Hepatocyte (in vitro differentiated cells): ENCODE measurements around the gene FRMD7. TPM values are rescaled to one million over a fixed set of nuclear protein-coding genes. Genes with fewer than 3 reads are reported as not detected.
A peak's percentile ranks its signal among the peaks of the same experiment; 100 is the strongest.

Experiments
- DNase-seq: peaks from one replicate; pipeline ENCODE4 v3.0.0-alpha.2; 2016; ENCODE audit warnings: low spot score
- H2AFZ ChIP-seq: fragments of 200-600 bp; sonication (generic); 2 replicates; pipeline ENCODE4 v1.6.0; 2016; ENCODE audit warnings: antibody characterized with exemption, mild to moderate bottlenecking
- H3K27ac ChIP-seq: fragments of 200-600 bp; sonication (generic); 2 replicates; pipeline ENCODE4 v1.5.1; 2016; ENCODE audit warnings: mild to moderate bottlenecking
- H3K27me3 ChIP-seq: fragments of 200-600 bp; sonication (generic); 2 replicates; pipeline ENCODE4 v1.6.1; 2016
- H3K36me3 ChIP-seq: fragments of 200-600 bp; sonication (generic); replicated peaks from 2 replicates; pipeline ENCODE4 v1.5.1; 2016; ENCODE audit warnings: low read depth; ENCODE audit not compliant: insufficient read depth
- H3K4me1 ChIP-seq: fragments of 200-600 bp; sonication (generic); 2 replicates; pipeline ENCODE4 v1.5.1; 2016; ENCODE audit warnings: mild to moderate bottlenecking, moderate library complexity; ENCODE audit not compliant: insufficient read depth
- H3K4me2 ChIP-seq: fragments of 200-600 bp; sonication (generic); 2 replicates; pipeline ENCODE4 v1.6.0; 2016
- H3K4me3 ChIP-seq: fragments of 200-600 bp; sonication (generic); 2 replicates; pipeline ENCODE4 v1.5.1; 2016; ENCODE audit warnings: mild to moderate bottlenecking
- H3K79me2 ChIP-seq: fragments of 200-600 bp; sonication (generic); 2 replicates; pipeline ENCODE4 v1.6.0; 2017; ENCODE audit warnings: mild to moderate bottlenecking
- H3K9me2 ChIP-seq: fragments of 200-600 bp; sonication (generic); replicated peaks from 2 replicates; pipeline ENCODE4 v1.6.0; 2017; ENCODE audit warnings: mild to moderate bottlenecking; ENCODE audit not compliant: insufficient read depth
- H3K9me3 ChIP-seq: fragments of 200-600 bp; sonication (generic); 2 replicates; pipeline ENCODE4 v1.5.1; 2016; ENCODE audit warnings: low read depth, mild to moderate bottlenecking
- H4K20me1 ChIP-seq: fragments of 200-600 bp; sonication (generic); 2 replicates; pipeline ENCODE4 v1.6.0; 2016; ENCODE audit warnings: mild to moderate bottlenecking; ENCODE audit not compliant: insufficient read depth, poor library complexity, severe bottlenecking
- CTCF ChIP-seq: fragments of 200-600 bp; sonication (generic); IDR thresholded peaks from 2 replicates; pipeline ENCODE4 v1.5.1; 2016; ENCODE audit warnings: antibody characterized with exemption, mild to moderate bottlenecking; ENCODE audit not compliant: poor library complexity
- EZH2 ChIP-seq: fragments of 200-600 bp; sonication (generic); IDR thresholded peaks from 2 replicates; pipeline ENCODE4 v1.6.1; 2016; ENCODE audit warnings: antibody characterized with exemption, mild to moderate bottlenecking, borderline replicate concordance
- EZH2phosphoT487 ChIP-seq: fragments of 200-600 bp; sonication (generic); IDR thresholded peaks from one replicate; pipeline ENCODE4 v1.6.1; 2018; ENCODE audit warnings: antibody characterized with exemption, mild to moderate bottlenecking, low read depth, moderate library complexity; ENCODE audit not compliant: unreplicated experiment, severe bottlenecking
- WGBS: methylation state at CpG from one replicate; pipeline ENCODE4 v1.1.6; 2016; ENCODE audit warnings: low lambda C conversion rate; ENCODE audit errors: missing lambda C conversion rate; 5-methylcytosine and 5-hydroxymethylcytosine counted together
- polyA plus RNA-seq: library from polyadenylated mRNA; unstranded; fragments of >200 nt; fragmentation: Nextera tagmentation; extraction: Ambion mirVana; gene quantifications from 2 replicates; pipeline ENCODE4 v1.2.1, GENCODE V29; 2016
- total RNA-seq: library from RNA; depleted of rRNA; stranded (reverse); fragments of >200 nt; gene quantifications from 2 replicates; pipeline ENCODE4 v1.2.3, GENCODE V29; 2014

Gene FRMD7
- total and polyA plus RNA-seq, 2 experiments from 2014 or later: not detected

GRCh38 chrX:132041015-132041414 is 86.8 kb downstream of the FRMD7 start:
- H2AFZ ChIP-seq: no peak overlapping the region
- TF ChIP-seq EZH2 (no peak), CTCF (no peak), EZH2phosphoT487 (no peak)
- WGBS: 62% methylated on average over 4 of the region's 4 CpGs
- H3K9me3 ChIP-seq: no peaks in the 10 kb centered on the region
- H3K79me2 ChIP-seq: peaks cover 17% of the 10 kb centered on the region
- no peaks in the 10 kb centered on the region for H3K9me2 ChIP-seq
- no peaks in the 10 kb centered on the region for H4K20me1 ChIP-seq
- no peak for DNase-seq
- H3K27ac ChIP-seq: peak overlapping the region; percentile 8
- no peaks in the 10 kb centered on the region for H3K36me3 ChIP-seq
- H3K4me1 ChIP-seq: no peaks in the 10 kb centered on the region
- H3K27me3 ChIP-seq: no peaks in the 10 kb centered on the region
- H3K4me3 ChIP-seq: no peak overlapping the region
- H3K4me2 ChIP-seq: no peak overlapping the region

GRCh38 chrX:132040066-132040465 is 87.8 kb downstream of the FRMD7 start:
- Histone ChIP-seq H2AFZ (no peak overlapping the region), H3K4me1 (no peaks in the 10 kb centered on the region), H3K27me3 (no peaks in the 10 kb centered on the region), H3K4me3 (no peak overlapping the region), H3K9me3 (no peaks in the 10 kb centered on the region), H3K36me3 (no peaks in the 10 kb centered on the region), H4K20me1 (no peaks in the 10 kb centered on the region), H3K9me2 (no peaks in the 10 kb centered on the region), H3K4me2 (no peak overlapping the region), H3K27ac (no peak overlapping the region), H3K79me2 (peaks cover 17% of the 10 kb centered on the region)
- no peak for DNase-seq
- 61% methylated on average over 2 of the region's 2 CpGs for WGBS
- no peak for TF ChIP-seq CTCF
- TF ChIP-seq EZH2phosphoT487: no peak
- no peak for TF ChIP-seq EZH2

GRCh38 chrX:132037479-132037993 is 90.3 kb downstream of the FRMD7 start:
- no peaks in the 10 kb centered on the region for H3K27me3 ChIP-seq
- WGBS: 50% methylated on average over 5 of the region's 5 CpGs
- DNase-seq: no peak
- no peaks in the 10 kb centered on the region for H3K4me1 ChIP-seq
- H3K79me2 ChIP-seq: peaks cover 21% of the 10 kb centered on the region
- H3K27ac ChIP-seq: no peak overlapping the region
- no peaks in the 10 kb centered on the region for H3K36me3 ChIP-seq
- H4K20me1 ChIP-seq: no peaks in the 10 kb centered on the region
- H3K4me2 ChIP-seq: no peak overlapping the region
- H3K9me2 ChIP-seq: no peaks in the 10 kb centered on the region
- no peaks in the 10 kb centered on the region for H3K9me3 ChIP-seq
- no peak overlapping the region for H3K4me3 ChIP-seq
- no peak overlapping the region for H2AFZ ChIP-seq
- no peak for TF ChIP-seq CTCF
- no peak for TF ChIP-seq EZH2
- no peak for TF ChIP-seq EZH2phosphoT487
